Right hindlimb (tissue), 1 donor: Measurements from ENCODE around the gene PMM1.
A peak's percentile ranks its signal among the peaks of the same experiment; 100 is the strongest.

ENCODE experiments used
- DNase-seq: peaks from one replicate; pipeline ENCODE4 v3.0.0-alpha.2; 2018

PMM1 gene

DNA sequence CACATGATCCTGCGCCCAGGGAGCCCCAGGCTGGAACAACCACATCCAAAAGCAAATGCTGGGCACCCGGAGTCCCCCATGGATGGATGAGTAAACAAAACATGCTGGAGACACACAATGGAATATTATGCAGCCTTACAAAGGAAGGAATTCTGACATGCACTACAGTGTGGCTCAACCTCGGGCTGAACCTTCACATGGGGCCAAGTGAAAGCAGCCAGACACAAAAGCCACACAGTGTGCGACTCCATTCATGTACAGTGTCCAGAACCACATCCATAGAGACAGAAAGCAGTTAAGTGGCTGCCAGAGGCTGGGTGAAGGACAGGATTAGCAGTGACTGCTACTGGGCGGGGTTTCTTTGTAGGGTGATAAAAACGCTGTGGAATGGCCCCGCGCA lies 55.4 kb downstream of the PMM1 start:
- no peak for DNase-seq

DNA sequence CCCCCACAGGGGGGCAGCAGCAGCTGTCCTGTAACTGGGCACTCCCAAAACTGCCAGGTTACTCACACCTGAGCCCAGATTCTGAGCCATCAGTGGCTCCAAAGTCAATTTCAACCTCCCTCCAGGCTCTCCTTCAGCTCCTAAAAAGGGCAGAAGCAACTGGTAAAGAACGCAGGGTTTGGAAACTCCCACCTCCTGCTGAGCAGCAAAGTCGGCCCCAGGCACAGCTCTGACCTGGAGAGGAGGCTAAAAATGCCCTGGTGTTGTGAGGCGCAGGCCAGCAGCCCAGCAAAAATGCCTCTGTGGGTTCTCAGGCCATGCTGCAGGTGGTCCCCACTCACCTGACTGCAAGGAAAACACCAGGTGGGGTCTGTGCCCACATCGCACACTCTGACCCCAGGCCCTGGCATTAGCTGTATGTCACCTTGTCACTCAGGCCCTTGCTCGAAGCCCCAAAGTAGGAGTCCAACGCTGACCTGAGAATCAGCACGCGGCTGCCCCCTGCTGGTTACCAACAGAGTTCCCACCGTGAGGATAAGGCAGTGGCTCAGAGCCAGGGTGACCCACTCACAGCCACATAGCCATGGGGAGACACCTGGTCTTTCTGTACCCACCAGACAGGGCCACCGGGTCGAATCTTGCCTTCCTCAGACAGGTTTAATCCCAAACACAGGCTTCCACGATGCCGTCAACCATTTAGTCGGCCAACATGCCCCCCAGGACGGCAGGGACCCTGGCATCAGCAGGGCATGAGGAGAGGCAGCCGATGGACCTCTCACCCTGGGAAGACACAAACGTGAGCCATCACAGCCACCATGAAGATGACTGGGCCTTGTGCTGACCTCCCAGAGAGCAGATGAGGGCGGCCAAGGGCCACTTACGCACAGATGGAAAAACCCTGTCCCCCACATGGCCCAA lies 56.5 kb downstream of the PMM1 start:
- peak; percentile 57 for DNase-seq

DNA sequence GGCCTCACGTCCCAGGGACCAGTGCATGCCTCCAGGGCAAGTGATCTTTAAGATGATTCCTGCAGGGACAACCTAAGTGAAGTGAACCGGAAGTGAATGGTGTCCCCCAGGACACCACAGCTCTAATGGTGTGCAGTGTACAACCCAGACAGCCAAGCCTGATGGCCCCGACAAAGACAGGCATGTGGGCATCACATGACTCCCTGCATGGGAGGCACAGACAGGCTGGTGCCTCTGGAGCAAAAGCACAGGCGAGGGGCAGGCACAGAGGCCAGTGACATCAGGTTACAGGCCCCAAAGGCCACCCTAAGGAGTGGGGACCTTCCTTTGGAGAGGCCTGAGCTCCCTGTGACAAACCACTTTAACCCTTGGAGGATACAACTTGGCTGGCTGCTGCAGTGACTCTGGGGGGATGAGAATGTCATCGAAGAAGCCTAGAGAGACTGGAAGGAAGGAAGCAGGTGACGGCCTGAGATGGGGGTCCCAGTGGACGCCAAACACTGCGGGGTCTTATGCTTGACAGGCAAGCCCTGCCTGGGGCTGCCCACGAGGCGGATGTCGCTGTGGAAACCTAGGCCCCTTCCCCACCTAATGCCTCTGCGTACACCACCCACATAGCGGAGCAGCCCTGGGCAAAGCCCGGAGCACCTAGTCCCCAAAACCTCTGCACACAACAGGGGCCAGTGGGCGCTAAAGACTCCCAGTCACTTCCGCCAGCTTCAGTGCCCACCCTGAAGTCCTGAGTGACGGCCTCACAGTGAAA lies 57.7 kb downstream of the PMM1 start:
- DNase-seq = no peak

DNA sequence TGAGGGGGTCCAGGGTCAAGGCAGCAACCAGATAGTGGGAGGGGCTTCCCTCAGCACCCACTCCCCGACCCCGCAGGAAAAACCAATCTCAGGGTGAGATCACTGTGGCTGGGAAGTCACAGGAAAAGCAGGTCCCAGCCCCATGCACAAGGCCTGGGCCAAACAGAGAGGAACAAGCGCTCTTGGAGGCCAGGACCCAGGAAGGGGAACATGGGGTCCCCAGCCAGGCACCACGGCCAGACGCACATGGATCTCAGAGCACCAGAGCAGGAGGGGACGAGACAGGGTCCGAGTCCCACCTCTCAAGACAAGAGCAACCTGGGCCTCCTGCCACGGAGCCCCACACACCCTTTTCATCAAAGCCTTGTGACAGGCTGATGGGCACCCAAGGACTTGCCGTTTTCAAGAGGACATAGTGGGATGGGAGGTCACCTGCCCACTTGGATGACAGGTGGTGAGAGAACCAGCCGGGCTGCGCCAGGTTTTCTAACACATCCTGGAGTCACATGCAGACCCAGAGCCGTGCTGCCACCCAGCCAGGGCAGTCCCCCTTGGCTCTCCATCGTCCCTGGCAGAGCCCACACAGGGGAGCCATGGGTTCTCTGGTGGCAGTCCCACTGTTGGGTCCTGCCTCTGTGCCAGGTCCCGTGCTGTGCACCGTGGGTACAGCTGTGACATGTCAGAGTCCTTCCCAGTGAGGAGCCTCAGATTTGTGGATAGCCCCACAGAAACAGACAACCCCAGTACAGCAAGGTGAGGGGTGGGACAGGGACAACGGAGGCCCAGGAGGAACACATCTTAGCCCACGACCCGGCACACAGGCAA lies 58.5 kb downstream of the PMM1 start:
- DNase-seq = no peak

DNA sequence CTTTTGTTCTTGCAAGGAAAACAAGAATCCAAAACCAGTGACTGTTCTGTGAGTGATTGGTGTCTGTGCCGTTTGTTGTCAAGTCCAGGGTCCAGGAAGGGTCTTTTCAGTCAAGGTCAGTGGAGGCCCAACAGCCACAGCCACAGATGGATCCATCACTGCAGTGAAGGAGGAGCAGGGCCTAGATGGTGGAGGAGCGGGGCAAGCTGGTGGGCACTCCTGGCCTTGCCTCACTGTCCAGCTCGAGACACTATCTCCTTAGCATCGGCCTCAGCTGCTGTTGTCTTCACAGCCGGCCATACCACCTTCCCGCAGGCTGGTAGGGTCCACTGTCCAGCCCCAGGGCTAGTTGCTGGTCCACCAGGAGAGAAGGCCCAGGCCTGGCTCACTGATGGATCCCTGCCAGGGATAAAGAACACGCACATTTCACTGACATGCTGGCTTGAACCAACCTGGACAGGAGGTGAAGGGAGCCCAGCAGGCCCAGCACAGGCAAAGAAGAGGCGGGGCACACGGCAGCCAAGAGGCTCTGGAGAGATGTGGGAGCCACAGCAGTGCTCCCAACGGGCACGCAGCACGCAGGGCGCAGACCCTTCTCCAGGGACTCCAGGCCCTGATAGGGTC lies 60.6 kb downstream of the PMM1 start:
- no peak for DNase-seq

DNA sequence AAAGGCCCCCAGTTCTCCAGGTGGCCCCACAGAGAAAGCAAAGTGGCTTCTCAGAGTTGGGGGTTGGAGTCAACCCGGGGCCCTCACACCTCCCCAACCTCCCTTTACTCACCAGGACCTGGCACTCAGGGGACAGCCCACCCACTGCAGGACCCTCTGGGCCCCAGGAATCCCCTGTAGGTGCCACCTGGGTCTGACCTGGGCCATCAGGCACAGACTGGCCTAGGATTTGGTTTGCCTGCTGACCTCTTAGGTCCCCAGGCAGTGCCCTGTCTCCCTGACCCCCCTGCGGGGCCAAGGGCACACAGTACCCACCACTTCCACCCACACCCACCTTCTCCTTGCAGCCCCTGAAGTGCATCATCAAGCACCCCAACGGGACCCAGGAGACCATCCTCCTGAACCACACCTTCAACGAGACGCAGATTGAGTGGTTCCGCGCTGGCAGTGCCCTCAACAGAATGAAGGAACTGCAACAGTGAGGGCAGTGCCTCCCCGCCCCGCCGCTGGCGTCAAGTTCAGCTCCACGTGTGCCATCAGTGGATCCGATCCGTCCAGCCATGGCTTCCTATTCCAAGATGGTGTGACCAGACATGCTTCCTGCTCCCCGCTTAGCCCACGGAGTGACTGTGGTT lies 61.4 kb downstream of the PMM1 start:
- DNase-seq = no peak
